GM19328 (cell line): ENCODE data around the gene PYY.
"Not testable (repeated sequence)": the region's sequence is repeated elsewhere in the genome, so short reads cannot be mapped to it uniquely, and the experiment has no call there.

Experiments
- ATAC-seq: cut with Tn5 transposase; IDR thresholded peaks from one replicate; pipeline ENCODE4 v1.9.1; 2021; ENCODE audit warnings: mild to moderate bottlenecking, moderate library complexity; ENCODE audit not compliant: unreplicated experiment

The PYY gene

DNA sequence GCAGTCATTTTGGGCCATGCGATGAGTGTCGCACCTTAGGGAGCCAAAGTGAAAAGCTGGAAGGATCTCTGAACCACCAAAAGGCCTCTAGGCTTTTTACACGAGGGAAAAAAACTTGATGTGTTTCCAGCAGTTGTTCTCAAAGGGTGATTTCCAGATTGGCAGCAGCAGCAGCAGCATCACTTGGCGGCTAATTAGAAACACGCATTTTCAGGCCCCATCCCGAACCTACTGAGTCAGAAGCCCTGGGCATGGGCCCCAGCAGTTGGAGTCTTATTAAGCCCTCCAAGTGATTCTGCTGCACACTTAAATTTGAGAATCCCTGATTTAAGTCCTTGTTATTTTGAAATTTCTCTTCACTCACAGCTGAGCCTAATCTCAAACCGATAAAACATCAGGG lies 25.3 kb upstream of the PYY start:
- no peak for ATAC-seq

DNA sequence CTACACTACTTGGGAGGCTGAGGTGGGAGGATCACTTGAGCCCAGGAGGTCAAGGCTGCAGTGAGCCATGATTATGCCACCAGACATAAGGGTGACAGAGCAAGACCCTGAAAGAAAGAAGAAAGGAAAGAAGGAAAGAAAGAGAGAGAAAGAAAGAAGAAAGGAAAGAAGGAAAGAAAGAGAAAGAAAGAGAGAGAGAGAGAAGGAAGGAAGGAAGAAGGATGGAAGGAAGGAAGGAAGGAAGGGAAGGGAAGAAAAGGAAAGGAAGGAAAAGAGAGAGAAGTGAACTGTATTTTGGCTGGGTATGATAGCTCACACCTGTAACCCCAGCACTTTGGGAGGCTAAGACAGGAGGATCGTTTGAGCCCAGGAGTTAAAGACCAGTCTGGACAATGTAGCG lies 24.3 kb upstream of the PYY start:
- no peak for ATAC-seq

DNA sequence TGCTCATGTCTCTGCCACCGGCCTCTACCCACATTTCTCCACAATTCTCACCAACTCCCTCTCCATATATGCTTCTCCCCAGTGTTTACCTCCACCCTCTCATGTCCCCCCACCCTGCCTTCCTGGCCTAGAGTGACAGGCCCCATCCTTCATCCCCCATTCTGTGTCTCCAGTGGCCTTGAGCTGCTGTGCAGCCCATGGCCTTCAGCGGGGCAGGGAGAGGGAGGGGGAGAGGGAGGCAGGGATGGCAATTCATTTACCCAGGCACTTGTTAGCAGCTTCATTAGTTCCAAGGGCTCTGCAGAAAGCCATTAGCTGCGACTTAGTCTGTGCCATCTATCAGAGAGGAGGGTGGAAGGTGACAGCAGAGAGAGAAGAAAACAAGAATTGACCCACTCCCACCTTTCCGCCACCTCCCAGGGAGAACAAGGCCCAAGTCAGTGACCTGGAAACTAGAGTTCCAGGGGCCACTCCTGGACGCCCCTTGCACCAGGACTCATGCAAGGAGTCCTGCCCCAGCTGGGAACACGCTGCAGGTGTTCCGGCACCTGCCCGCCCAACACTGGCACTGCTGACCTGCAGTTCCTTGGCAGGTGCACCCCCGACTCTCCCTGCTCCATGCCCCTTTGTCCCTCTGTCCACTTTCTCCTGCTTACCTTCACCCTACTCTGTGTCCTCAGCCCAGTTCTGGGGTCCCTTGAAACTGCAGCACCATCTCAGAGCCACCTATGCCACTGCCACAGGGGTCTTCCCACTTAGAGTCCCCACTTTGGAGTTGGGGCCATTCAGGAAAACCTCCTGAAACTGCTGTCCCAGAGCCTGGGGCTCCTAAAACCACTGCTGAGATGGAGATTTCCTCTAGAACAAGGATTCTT lies 23.5 kb upstream of the PYY start:
- ATAC-seq, result no peak

DNA sequence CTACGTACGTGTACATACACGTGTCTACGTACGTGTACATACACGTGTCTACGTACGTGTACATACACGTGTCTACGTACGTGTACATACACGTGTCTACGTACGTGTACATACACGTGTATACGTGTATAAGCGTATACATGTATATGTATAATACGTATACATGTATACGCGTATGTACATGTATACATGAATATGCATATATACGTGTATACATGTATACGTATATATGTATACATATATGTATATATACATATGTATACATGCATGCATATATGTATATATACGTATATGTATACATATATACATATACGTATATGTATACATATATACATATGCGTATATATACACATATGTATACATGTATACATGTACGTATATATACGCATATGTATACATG lies 22.2 kb upstream of the PYY start:
- no peak for ATAC-seq

DNA sequence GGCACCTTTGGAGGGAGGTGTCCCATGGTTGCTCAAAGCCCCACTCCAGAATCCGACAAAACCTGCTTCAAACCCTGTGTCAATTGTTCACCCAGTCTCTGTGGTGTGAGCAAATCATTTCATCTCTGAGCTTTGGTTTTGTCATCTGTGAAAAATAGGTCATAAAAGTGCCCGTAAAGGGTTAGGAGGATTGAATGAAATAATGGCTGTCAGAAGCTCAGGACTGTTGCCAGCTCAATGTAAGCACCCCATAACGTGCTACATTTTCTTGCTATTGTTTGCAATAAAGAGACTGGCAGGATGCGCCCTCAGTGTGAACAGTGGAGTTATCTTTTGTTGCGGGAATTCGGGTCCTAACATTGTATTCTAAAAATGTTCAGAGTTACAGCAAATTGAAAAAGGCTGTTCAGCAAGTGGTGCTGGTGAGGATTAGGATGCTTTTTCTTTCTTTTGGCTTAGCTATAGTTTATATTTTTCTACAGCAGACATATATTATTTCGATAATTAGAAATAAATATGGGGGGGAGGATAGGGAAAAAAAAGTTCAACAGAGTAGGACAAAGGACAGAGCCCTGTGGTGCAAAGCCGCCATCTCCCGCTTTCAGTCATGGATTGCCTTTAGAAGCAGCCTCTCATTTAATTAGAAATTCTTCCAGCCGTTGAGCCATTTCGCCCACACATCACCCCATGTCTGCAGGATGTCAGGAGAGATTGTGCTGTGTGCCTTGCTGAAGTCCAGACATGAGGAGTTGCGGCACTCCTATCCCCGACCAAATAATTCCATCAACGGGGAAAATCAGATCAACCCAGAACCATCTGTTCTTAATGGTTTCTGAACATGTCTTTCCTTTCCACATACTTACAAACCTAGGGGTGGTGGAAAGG lies 20.9 kb upstream of the PYY start:
- no peak for ATAC-seq

DNA sequence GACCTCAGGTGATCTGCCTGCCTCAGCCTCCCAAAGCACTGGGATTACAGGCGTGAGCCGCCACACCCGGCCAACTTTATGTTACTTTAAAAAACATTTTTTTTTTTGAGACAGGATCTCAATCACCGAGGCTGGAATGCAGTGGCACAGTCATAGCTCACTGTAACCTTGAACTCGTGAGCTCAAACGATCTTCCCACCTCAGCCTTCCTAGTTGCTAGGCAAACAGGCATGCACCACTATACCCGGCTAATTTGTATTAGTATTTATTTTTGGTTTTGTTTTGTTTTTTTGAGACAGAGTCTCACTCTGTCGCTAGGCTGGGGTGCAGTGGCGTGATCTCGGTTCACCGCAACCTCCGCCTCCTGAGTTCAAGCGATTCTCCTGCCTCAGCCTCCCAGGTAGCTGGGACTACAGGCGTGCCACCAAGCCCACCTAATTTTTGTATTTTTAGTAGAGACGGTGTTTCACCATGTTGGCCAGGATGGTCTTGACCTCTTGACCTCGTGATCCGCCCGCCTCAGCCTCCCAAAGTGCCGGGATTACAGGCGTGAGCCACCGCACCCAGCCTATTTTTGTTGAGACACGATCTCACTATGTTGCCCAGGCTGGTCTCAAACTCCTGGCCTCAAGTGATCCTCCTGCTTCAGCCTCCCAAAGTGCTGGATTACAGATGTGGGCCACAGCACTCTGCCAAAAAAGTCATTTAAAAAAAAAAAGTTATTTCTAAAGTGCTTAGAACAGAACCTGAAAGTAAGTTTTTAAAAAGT lies 18.9 kb upstream of the PYY start:
- not testable (repeated sequence) for ATAC-seq

DNA sequence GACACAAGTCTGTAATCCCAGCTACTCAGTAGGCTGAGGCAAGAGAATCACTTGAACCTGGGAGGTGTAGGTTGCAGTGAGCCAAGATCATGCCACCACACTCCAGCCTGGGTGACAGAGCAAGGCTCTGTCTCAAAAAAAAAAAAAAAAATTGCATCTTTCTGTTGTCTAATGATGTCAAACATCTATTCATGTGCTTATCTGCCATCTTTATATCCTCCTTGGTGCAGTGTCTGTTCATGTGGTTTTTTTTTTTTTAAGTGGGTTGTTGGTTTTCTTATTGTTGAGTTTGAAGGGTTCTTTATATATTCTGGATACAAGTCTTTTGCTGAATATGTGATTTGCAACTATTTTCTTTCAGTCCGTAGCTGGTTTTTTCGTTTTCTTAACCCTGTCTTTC lies 17.7 kb upstream of the PYY start:
- ATAC-seq, result not testable (repeated sequence)

DNA sequence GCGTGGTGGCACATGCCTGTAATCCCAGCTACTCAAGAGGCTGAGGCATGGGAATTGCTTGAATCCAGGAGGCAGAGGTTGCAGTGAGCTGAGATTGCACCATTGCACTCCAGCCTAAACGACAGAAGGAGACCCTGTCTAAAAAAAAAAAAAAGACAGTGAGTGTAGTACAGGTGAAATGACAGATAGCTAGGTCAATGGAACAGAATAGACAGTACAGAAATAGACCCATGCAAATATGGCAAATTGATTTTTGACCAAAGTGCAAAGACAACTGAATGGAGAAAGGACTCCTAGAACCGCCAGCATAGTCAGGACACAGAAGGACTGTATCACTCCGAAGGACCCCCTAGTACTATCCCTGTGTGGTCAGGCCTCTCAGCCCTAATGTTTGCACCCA lies 16.6 kb upstream of the PYY start:
- no peak for ATAC-seq

DNA sequence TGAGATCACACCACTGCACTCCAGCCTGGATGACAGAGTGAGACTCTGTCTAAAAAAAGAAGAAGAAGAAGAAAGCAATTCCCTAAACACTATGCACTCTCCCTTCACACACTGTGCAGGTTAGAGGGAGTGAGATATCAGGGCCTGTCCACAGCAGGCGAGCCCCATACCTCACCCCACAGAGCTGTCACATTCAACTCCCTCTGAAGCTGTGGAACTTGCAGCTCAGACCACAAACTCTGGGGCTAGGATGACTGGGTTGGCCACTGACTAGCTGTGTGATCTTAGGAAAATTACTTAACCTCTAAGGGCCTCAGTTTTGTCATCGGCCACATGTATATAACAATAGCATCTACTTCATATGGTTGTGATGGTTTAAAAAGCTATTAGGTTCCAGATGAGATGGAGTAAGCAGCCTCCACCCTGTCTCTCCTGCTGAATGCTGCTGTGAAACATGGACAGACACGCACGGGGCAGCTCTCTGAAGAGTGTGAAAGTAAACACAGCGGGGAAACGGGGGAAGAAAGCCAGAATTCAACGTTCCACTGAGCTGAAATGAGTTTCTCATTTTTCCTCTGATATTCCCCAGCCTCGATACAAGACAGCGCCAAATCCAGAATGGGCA lies 13.6 kb upstream of the PYY start:
- ATAC-seq, result no peak

DNA sequence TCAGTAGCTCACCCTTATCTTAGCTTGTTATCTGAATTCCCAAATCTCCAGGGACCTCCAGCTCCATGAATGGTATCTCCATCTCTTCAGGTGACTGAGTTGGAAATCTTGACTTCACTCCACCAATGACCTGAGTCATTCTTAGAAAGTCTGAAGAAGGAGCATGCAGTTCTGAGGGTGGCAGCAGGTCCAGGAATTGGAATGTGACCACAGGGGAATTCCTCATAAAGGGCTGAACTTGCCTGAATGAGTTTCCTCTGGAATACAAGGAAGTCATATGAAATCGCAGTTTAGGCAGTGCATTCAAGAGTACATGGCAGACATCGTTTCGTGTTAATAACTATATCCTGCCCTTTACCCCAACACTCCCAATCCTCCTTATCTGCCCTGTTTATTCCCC lies 12.5 kb upstream of the PYY start:
- no peak for ATAC-seq

DNA sequence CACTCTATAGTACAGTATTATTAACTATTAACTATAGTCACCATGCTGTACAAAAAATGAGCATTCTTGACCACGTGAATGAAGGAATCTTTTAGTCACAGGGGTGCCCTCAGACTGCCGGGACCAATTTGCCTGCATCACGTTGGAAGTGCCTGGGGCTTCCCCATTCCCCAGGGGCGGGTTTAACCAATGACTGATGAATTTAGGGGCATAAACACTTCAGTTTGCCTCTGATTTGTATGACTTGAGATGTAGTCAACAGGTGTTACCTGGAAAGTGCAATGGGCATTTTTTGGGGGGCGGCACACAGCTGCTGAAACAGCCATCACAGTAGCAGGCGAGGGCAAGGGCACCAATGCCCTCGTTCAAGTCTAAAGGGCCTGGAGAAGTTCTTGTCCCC lies 8.7 kb upstream of the PYY start:
- no peak for ATAC-seq

DNA sequence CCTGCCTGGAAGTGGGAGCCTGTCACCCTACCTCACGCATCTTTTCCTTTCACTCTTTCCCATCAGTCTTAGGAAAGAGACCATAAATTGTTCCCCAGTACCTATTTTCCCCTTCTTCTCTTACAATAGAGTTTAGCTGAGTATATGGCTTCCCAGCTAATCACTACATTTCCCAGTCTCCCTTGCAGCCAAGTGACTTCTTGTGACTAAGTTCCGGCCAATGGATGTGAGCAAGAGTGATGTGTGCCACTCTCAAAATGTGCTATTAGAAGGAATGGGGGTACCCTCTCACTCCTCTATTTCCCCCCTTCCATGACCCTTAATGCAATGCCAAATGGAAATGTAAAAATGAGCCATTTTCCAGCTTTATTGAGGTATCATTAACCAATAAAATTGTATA lies 8.2 kb upstream of the PYY start:
- no peak for ATAC-seq

DNA sequence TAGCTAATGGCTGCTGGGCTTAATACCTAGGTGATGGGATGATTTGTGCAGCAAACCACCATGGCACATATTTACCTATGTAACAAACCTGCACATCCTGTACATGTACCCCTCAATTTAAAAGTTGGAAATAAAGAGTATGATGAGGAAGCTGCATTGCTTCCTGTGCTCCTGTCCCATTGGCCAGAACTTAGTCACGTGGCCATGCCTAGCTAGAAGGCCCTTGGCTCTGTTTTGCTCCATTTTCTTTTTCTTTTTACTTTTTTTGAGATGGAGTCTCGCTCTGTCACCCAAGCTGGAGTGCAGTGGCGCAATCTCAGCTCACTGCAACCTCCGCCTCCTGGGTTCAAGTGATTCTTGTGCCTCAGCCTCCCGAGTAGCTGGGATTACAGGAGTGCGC lies 7.6 kb upstream of the PYY start:
- ATAC-seq, result not testable (repeated sequence)

DNA sequence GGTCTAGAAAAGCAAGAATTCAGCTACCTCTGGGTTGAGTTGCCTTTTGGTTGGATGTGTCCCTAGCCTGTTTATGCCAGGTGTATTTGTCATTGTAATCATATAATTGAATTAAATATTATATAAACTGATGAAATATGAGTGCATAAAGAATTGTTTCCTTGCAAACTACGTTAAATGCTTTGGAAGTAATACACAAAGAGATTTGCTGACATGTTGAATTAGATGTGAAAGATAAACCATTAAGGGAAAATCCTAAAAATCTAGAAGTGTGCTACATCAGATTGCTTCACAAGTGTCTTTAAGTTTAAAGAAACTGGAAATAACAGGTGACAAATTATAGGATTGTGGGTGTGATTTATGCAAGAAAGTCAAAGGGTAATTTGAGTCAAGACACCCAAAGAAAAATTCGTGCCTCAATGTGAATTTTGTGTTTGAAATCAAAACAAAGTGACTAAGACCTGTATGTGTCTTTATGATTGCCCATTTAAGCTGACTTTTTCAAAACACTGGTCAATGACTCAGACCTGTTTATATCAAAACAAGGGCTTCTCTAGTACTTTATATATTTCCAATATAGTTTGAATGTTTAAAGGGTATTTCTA lies 5.1 kb upstream of the PYY start:
- no peak for ATAC-seq

DNA sequence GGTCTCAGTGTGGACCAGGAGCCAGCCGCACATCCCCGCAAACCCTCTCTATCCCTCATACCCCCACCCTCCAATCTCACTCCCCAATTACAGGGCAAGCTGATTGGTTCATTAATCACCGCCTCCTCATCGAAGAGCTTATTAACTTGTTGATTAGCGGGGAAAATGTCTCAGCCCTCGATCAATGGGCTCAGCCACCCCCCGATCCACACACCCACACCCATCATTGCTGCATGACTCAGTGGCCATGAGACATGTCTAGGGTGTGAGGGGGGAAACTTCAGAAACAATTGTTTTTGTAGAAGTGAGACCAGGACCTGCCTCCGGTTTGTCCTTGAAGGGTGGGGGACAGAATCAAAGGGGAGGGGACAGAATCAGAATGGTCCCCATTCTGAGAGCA lies 2.5 kb upstream of the PYY start:
- ATAC-seq, result no peak

DNA sequence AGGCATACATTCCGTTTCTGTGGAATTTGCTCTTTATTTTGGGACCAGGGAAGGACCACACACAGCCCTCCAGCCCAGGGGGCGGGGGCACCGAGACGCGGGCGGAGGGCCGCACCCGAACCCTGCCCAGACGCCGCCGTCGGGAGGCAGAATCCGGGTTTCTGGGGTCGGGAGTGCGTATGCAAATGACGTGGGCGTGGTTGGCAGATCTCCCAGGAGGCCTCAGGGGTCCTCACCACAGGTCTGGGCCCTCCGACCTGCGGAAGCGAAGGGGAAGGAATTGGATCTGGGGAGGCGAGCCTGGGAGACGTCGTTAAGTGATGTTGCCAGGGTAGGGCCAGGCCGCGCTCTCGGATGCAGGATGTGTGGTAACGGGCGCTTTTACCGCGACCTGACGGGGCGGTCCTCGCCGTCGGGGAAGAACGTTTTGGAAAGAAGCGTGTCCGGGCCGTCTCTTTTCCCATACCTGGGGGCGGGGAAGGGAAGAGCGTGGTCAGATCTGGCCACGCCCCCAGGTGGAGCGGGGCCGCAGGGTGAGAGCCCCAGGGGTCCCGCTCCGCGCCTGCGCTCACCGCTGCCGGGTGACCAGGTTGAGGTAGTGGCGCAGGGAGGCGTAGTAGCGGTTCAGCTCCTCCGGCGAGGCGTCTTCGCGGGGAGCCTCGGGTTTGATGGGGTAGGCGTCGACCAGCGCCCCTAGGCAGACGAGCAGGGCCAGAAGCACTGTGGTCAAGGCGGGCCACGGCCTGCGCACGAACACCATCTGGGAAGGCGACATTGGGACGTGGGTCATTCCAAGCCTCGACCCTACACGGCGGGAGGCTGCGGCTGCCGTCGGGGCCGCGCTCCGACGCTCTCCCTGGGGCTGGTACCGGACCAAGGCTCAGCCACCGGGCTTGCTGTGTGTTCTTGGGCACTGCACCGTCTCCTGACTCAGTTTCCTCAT lies 745 bp downstream of the PYY start:
- no peak for ATAC-seq

DNA sequence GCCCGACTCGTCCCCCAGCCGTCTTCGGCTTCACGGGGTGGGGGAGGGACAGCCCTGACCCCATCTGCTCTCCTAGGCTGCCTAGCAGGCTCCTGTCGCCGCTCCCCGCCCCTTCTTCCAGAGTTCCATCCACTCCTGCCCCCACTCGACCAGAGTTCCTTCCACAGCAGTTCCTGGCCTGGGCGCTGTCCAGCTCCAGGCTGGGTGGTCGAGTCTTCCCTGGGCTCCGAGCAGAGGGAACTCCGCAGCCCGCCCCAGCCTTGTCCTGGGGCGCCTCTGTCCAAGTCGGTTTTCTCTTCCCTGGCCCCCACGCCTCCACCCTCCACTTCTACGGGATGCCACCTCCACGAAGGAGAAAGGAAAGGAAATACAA lies 1.4 kb downstream of the PYY start:
- ATAC-seq, result no peak

DNA sequence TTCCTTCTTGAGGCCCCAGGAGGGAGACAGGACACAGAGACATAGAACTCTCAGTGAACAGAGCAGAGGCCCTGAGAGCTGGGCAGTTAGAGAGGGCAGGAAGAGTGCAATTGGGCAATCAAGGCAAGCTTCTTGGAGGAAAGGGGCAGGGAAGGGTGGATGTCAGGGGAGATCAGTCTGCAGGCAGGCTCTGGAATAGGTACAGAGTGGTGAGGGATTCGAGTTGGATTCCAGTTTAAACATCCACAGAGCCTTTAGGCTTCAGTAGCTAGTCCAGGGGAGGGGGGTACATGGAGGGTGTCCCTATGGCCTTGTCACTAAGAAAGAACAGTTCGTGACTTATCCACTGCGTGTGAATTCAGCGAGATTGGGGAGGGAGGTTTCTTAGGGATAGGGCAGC lies 2.0 kb downstream of the PYY start:
- ATAC-seq, result no peak

DNA sequence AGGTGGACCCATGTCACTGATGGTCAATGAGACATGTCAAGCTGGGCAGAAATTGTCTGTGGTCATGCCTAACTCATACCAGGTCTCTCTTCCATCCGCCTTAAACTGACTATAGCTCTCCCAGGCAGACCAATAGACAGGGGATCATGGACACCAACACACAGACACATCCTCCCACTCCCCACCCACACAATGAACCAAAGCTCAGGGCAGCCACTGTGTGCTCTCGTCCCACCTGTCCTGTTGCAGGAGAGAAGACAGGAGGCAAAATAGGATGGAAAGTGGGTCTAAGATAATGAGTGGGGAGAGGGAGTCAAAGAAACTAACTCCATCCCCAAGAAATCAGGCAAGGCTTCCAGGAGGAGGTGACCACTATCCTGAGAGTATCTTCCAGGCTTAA lies 3.2 kb downstream of the PYY start:
- no peak for ATAC-seq
